Natural killer cell (primary cell): ENCODE measurements around the gene PRKN. TPM values are rescaled to one million over a fixed set of nuclear protein-coding genes. Genes with fewer than 3 reads are reported as not detected.

Experiments used
- ATAC-seq, 3 donors: fragments of 150-1000 bp in 2 of 3; fragments of 200-7000 bp in 1 of 3; cut with Tn5 transposase; 1 replicate in 1 of 3; 2 replicates in 2 of 3; pipeline ENCODE4 v1.10.0; 2021; ENCODE audit warnings: mild to moderate bottlenecking in 2 of 3, moderate library complexity in 2 of 3
- DNase-seq, 2 donors: peaks; one replicate each; pipeline versions ENCODE4 v3.0.0 to v3.0.0-alpha.2; 2013 to 2021; ENCODE audit warnings: mixed read lengths in 1 of 2
- H3K27ac ChIP-seq: one replicate; pipeline ENCODE4 v1.5.1; 2013; ENCODE audit warnings: mild to moderate bottlenecking, low read length
- H3K27me3 ChIP-seq: one replicate; pipeline ENCODE4 v1.6.1; 2013; ENCODE audit warnings: low read length; ENCODE audit not compliant: control insufficient read depth, insufficient read depth
- H3K36me3 ChIP-seq: one replicate; pipeline ENCODE4 v1.6.1; 2013; ENCODE audit warnings: low read length; ENCODE audit not compliant: control insufficient read depth, insufficient read depth
- H3K4me1 ChIP-seq: one replicate; pipeline ENCODE4 v1.6.1; 2013; ENCODE audit warnings: low read length; ENCODE audit not compliant: control insufficient read depth, insufficient read depth
- H3K4me3 ChIP-seq: one replicate; pipeline ENCODE4 v1.5.1; 2013; ENCODE audit warnings: low read length
- H3K9me3 ChIP-seq: one replicate; pipeline ENCODE4 v1.6.1; 2013; ENCODE audit warnings: low read length; ENCODE audit not compliant: control insufficient read depth, insufficient read depth
- H3K27ac Mint-ChIP-seq, 2 donors: one replicate each; pipeline ENCODE4 v1.8.0; 2022; ENCODE audit warnings: mild to moderate bottlenecking in 2 of 2, mixed read lengths in 2 of 2, moderate library complexity in 1 of 2
- H3K27me3 Mint-ChIP-seq, 2 donors: one replicate each; pipeline ENCODE4 v1.8.0; 2022; ENCODE audit warnings: low read depth in 2 of 2, mixed read lengths in 2 of 2
- H3K36me3 Mint-ChIP-seq: one replicate; pipeline ENCODE4 v1.8.0; 2022; ENCODE audit warnings: mixed read lengths
- H3K4me1 Mint-ChIP-seq, 2 donors: one replicate each; pipeline ENCODE4 v1.8.0; 2022; ENCODE audit warnings: mixed read lengths in 2 of 2
- H3K4me3 Mint-ChIP-seq: one replicate; pipeline ENCODE4 v1.8.0; 2022; ENCODE audit warnings: mild to moderate bottlenecking, moderate library complexity, mixed read lengths
- H3K9me3 Mint-ChIP-seq, 2 donors: one replicate each; pipeline ENCODE4 v1.8.0; 2022; ENCODE audit warnings: mixed read lengths in 2 of 2
- WGBS: methylation state at CpG from one replicate; pipeline ENCODE4 v1.1.7; 2013; ENCODE audit warnings: missing lambda C conversion rate; ENCODE audit not compliant: insufficient coverage; 5-methylcytosine and 5-hydroxymethylcytosine counted together
- intact Hi-C: fragments of 100-400 bp; cut with micrococcal nuclease; formaldehyde crosslinking; loops from one replicate; pipeline ENCODE4 v1.14.2; 2022
- total RNA-seq, 4 donors: library from RNA; stranded (reverse); fragments of 120-200 nt in 1 of 4; gene quantifications; one replicate each; pipeline versions ENCODE4 v1.2.3 to v1.2.4, GENCODE V29; 2013 to 2022
- TF ChIP-seq, protein P1 (sequence below): fragments of 200-600 bp; IDR thresholded peaks from one replicate; pipeline ENCODE4 v1.8.0; 2022; ENCODE audit warnings: antibody characterized with exemption

Gene PRKN
- total RNA-seq, 3 donors from 2014 or later (not counting 1 experiment from before 2014, with no cell fraction given), result 1.4 to 1.9 (median 1.9) TPM

DNA sequence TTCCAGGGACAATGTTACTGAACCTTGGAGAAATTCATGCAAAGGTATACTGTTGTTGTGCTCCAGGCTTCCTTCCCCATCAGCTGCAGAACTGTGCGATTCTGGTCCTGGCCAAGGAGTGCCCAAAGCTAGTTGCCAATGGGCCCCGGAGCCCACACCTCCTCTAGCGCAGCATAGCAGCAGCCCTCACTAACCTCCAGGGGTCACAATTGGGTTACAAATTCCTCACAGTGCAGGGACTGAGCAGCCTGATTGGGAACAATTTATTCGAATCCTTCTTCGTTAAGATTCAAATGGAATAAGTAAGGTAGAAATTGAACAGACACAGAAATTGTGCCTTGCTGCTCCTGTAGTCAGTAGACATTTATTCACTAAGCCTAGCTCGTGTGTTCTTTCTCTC is 284.9 kb downstream of the PRKN start:
- H3K27me3 Mint-ChIP-seq, result no peaks in the 10 kb centered on the region
- peaks cover 13 to 32% of the 10 kb centered on the region in 2 donors for H3K9me3 Mint-ChIP-seq
- TF ChIP-seq, protein P1, sequence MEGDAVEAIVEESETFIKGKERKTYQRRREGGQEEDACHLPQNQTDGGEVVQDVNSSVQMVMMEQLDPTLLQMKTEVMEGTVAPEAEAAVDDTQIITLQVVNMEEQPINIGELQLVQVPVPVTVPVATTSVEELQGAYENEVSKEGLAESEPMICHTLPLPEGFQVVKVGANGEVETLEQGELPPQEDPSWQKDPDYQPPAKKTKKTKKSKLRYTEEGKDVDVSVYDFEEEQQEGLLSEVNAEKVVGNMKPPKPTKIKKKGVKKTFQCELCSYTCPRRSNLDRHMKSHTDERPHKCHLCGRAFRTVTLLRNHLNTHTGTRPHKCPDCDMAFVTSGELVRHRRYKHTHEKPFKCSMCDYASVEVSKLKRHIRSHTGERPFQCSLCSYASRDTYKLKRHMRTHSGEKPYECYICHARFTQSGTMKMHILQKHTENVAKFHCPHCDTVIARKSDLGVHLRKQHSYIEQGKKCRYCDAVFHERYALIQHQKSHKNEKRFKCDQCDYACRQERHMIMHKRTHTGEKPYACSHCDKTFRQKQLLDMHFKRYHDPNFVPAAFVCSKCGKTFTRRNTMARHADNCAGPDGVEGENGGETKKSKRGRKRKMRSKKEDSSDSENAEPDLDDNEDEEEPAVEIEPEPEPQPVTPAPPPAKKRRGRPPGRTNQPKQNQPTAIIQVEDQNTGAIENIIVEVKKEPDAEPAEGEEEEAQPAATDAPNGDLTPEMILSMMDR, result no peak
- H3K36me3 Mint-ChIP-seq, result no peaks in the 10 kb centered on the region
- Histone ChIP-seq H3K4me1 (no peaks in the 10 kb centered on the region), H3K36me3 (no peaks in the 10 kb centered on the region), H3K27ac (no peak overlapping the region), H3K27me3 (no peaks in the 10 kb centered on the region), H3K9me3 (peaks cover 3% of the 10 kb centered on the region), H3K4me3 (no peak overlapping the region)
- intact Hi-C loops, result no loop called here
- H3K4me1 Mint-ChIP-seq, result no peaks in the 10 kb centered on the region
- no peak overlapping the region for H3K27ac Mint-ChIP-seq
- ATAC-seq (no peak), DNase-seq (peak in 1 of 2 donors; percentile 2)
- WGBS, result 74% methylated on average over 6 of the region's 6 CpGs
- H3K4me3 Mint-ChIP-seq, result no peak overlapping the region

DNA sequence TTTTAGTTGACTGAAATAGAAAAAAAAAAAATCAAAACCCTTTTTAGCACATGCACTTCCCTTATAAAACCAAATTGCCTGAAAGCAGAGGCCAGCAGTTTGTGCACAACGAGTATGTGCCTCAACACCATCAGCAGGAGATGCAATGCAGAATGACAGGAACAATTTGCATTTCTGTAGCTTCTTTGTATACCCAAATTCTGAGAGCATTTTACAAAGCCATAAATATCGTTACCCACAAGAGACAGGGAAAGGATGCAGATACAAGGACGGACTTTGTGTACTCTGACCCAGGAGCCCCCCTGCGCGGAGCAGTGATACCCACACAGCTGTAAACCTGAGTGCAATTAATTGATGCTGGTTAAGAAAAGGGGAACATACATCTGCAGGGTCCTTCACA is 285.6 kb downstream of the PRKN start:
- H3K4me3 Mint-ChIP-seq, result no peak overlapping the region
- Histone ChIP-seq H3K27ac (no peak overlapping the region), H3K9me3 (peaks cover 3% of the 10 kb centered on the region), H3K4me1 (no peaks in the 10 kb centered on the region), H3K36me3 (no peaks in the 10 kb centered on the region), H3K4me3 (no peak overlapping the region), H3K27me3 (no peaks in the 10 kb centered on the region)
- no peaks in the 10 kb centered on the region for H3K27me3 Mint-ChIP-seq
- 81% methylated on average over 5 of the region's 5 CpGs for WGBS
- TF ChIP-seq, protein P1, result no peak
- ATAC-seq, result no peak
- H3K9me3 Mint-ChIP-seq, result peaks cover 13 to 32% of the 10 kb centered on the region in 2 donors
- no peaks in the 10 kb centered on the region for H3K36me3 Mint-ChIP-seq
- DNase-seq, result no peak
- H3K27ac Mint-ChIP-seq, result no peak overlapping the region
- no peaks in the 10 kb centered on the region for H3K4me1 Mint-ChIP-seq
- intact Hi-C loops, result no loop called here

- H3K4me1 ChIP-seq, result no peaks in the 10 kb centered on the region
- no peak overlapping the region for H3K27ac ChIP-seq
- H3K9me3 Mint-ChIP-seq, result peaks cover 11 to 24% of the 10 kb centered on the region in 2 donors
- peaks cover 3% of the 10 kb centered on the region for H3K9me3 ChIP-seq
- 53% methylated on average over 1 of the region's 2 CpGs for WGBS
- no peaks in the 10 kb centered on the region for H3K36me3 Mint-ChIP-seq
- ATAC-seq (no peak), DNase-seq (no peak)
- H3K27me3 ChIP-seq, result no peaks in the 10 kb centered on the region
- H3K27me3 Mint-ChIP-seq, result no peaks in the 10 kb centered on the region
- no peaks in the 10 kb centered on the region for H3K36me3 ChIP-seq
- no peak overlapping the region for H3K4me3 ChIP-seq
- H3K4me3 Mint-ChIP-seq, result no peak overlapping the region
- TF ChIP-seq, protein P1, result no peak
- H3K4me1 Mint-ChIP-seq, result no peaks in the 10 kb centered on the region
- no peak overlapping the region for H3K27ac Mint-ChIP-seq
- intact Hi-C loops, result no loop called here
Observed at GRCh38 chr6:162438980-162439379, 288.6 kb downstream of the PRKN start.

- Histone ChIP-seq H3K4me3 (no peak overlapping the region), H3K36me3 (no peaks in the 10 kb centered on the region), H3K27ac (no peak overlapping the region), H3K27me3 (no peaks in the 10 kb centered on the region), H3K9me3 (peaks cover 3% of the 10 kb centered on the region), H3K4me1 (no peaks in the 10 kb centered on the region)
- no peaks in the 10 kb centered on the region for H3K4me1 Mint-ChIP-seq
- no peaks in the 10 kb centered on the region for H3K27me3 Mint-ChIP-seq
- no peak overlapping the region for H3K4me3 Mint-ChIP-seq
- H3K27ac Mint-ChIP-seq, result no peak overlapping the region
- TF ChIP-seq, protein P1, result no peak
- ATAC-seq, result no peak
- peaks cover 14% of the 10 kb centered on the region in 2 donors for H3K9me3 Mint-ChIP-seq
- intact Hi-C loops, result no loop called here
- no peak for DNase-seq
- peaks cover 8% of the 10 kb centered on the region for H3K36me3 Mint-ChIP-seq
Observed at GRCh38 chr6:162435071-162435470, 292.5 kb downstream of the PRKN start.
